ENCODE results near the gene EBF4. TPM values are rescaled to one million over a fixed set of nuclear protein-coding genes. Genes with fewer than 3 reads are reported as not detected.

Gene EBF4
- total RNA-seq, 1 donor from 2014 or later, result 2.0 TPM

- DNase-seq (ENCODE audit: low read depth, low spot score), result no peak
Observed at GRCh38 chr20:2741881-2742280, 49.3 kb downstream of the EBF4 start.

DNA sequence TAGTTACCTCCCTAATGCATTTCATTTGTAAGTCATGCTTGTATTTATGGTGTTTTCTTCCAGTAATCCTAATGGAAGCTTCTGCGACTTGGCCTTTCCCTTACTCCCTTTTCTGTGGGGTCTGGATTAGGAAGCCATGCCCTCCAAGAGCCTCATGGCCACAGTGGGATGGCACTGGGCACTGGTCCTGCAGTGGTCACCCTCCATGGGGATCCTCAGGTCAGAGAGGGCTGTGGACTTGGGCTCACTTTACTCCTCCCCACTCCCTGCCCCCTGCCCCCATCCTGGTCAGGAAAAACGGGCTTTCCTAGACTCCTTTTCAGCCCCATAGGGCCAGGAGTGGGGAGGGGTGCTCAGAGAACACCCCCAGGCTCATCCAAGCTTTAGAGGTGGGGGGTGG is 49.9 kb downstream of the EBF4 start:
- no peak for DNase-seq (ENCODE audit: low read depth, low spot score)

GRCh38 chr20:2742934-2743559 is 50.5 kb downstream of the EBF4 start:
- no peak for DNase-seq (ENCODE audit: low read depth, low spot score)

GRCh38 chr20:2745060-2745910 is 52.7 kb downstream of the EBF4 start:
- DNase-seq (ENCODE audit: low read depth, low spot score), result no peak

DNA sequence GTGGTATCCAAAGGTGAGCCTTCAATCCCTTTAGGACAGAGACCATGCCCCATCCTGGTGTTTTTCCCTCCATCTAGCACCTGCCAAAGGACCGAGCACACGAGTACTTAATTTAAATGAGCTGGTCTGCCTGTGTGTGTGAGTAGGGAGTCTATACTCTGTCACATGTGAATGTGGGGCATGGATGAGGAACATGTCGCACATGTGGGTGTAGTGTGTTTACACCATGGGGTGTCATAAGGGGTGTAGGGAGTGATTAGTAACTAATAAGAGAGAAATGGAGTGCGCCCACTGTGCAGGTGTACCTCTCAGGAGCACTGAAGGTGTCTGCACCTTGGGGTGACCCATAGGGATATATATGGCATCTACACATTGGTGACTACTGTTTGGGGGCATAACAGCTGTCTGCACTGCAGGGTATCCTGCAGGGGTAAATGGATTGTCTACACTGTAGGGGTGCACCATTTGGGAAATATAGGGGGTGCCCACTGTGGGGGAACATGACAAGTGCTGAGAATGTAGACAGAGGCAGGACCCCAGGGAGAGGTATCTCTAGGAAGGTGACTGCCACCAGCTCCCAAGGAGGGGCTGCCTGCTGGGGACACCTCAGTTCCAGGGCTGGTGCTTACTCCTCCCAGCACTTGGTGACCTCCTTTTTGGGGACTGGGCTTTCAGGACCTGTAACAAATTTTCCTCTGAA is 53.5 kb downstream of the EBF4 start:
- no peak for DNase-seq (ENCODE audit: low read depth, low spot score)

- DNase-seq (ENCODE audit: low read depth, low spot score), result no peak
Observed at GRCh38 chr20:2746636-2747265, 54.2 kb downstream of the EBF4 start.

GRCh38 chr20:2747676-2748235 is 55.2 kb downstream of the EBF4 start:
- no peak for DNase-seq (ENCODE audit: low read depth, low spot score)

DNA sequence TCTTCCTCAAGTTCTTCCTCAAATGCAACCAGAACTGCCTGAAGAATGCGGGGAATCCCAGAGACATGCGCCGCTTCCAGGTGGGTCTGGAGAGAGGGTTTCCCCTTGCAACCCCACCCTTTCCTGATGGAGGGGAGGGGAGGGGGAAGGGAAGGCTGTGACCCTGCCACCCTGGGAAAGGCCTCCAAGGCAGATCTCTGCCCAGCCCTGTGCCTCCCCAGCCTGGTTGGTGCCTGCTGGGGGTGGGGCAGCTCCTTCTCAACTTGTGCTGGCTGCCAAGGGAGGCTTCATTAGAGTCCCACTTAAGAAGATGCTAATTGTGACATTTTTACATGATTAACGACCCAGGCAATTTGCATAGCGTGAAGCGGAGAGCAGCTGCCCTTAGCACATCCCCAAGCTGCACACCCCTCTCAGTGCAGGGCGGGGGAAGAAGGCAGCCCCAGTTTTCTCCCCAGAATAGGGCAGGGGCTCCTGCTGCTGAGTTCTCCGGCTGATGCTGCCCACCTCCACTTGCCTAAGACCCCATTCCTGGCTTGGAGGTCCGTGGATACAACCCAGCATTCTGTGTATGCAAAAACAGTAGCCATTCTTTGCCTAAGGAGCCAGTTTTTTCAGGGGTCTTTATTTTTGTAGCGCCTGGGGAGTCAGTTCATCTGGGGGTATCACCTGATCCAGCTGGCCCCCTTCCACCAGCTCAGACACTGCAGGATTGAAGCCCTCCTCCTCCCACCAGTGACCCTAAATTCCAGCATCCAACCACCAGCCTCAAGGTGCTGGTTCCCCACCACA is 56.2 kb downstream of the EBF4 start:
- no peak for DNase-seq (ENCODE audit: low read depth, low spot score)

- DNase-seq (ENCODE audit: low read depth, low spot score), result no peak
Observed at GRCh38 chr20:2749343-2749950, 56.9 kb downstream of the EBF4 start.

DNA sequence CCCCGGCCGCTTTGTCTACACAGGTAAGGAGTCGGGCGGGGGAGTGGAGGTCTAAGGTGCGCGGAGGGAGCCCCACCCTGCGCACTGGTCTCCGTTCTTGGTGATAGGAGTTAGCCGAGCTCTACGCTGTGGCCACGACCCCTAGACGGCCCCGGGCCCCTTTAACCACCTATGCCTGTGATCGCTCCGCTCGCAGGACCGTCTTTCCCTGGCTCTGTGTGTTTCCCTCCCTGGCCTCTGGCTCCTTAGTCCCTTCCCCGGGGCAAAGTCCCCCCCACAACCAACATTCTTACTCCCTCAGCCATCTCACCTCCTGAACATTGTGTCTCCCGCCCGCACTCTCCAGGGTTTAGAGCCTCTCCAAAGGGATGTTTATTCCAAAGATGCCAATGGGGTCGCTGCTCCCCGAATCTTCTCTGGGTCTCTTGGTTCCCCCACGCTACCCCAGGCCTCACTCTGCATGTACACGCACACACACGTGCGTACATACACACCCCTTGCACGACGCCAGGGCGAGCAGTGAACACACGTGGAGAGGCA is 57.4 kb downstream of the EBF4 start:
- DNase-seq (ENCODE audit: low read depth, low spot score), result no peak

DNA sequence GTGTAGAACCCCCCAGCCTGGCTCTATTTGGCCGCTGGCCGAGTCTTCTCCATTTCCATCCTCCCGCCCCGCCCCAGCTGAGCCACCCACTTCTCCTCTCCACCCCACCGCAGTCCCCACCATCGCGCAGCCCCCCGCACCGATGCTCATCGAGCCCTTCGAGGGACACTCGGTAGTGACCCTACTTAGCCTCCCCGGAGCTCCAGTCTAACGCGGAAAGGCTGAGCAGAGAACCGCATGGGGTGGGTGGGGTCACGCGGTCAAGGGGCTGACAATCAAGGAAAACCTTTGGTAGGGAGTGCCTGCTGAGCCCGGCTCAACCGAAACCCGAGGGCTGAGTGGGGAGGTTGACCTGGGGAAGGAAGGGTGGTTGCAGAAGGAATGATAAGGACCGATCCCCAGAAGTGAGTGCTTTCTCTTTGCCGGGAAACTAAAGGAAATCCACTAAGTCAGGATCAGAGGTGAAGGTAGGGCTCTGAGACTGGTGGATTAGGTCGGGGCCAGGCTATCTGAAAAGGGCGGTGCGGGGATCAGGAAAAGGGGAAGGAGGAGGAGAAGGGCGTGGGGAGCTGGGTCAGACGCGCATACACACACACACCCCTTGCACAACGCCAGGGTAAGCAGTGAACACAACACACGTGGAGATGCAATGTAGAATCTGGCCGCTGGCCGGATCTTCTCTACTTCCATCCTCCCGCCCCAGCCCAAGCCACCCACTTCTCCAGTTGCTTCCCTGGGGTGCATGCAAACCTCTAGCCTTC is 58.1 kb downstream of the EBF4 start:
- no peak for DNase-seq (ENCODE audit: low read depth, low spot score)

- DNase-seq (ENCODE audit: low read depth, low spot score), result no peak
Observed at GRCh38 chr20:2751347-2751877, 58.8 kb downstream of the EBF4 start.

DNA sequence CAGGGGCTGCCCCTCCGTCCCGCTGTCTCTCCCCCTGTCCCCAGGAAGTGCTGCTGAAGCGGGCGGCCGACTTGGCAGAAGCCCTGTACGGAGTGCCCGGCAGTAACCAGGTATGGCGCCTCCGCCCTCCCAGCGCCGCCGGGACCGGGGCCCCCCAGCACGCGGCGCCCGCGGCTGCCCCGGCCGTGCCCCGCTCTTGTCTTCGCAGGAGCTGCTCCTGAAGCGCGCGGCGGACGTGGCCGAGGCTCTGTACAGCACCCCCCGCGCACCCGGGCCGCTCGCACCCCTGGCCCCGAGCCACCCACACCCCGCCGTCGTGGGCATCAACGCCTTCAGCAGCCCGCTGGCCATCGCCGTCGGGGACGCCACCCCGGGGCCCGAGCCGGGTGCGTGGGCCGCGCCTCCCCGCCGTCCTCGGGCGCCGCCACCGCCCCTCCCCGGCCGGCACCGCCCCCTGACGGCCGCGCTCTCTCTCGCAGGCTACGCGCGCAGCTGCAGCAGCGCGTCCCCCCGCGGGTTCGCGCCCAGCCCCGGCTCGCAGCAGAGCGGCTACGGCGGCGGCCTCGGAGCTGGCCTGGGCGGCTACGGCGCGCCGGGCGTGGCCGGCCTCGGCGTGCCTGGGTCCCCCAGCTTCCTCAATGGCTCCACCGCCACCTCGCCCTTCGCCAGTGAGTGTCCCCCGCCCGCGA is 59.4 kb downstream of the EBF4 start:
- DNase-seq (ENCODE audit: low read depth, low spot score), result no peak

- DNase-seq (ENCODE audit: low read depth, low spot score), result no peak
Observed at GRCh38 chr20:2752567-2753460, 60.2 kb downstream of the EBF4 start.

- DNase-seq (ENCODE audit: low read depth, low spot score), result no peak
Observed at GRCh38 chr20:2753461-2754040, 61.0 kb downstream of the EBF4 start.

GRCh38 chr20:2754424-2754823 is 61.8 kb downstream of the EBF4 start:
- no peak for DNase-seq (ENCODE audit: low read depth, low spot score)

GRCh38 chr20:2755451-2756055 is 63.0 kb downstream of the EBF4 start:
- no peak for DNase-seq (ENCODE audit: low read depth, low spot score)

All from pulmonary artery endothelial cell (primary cell).